Measurements from ENCODE around the gene DNAI1. TPM values are rescaled to one million over a fixed set of nuclear protein-coding genes. Genes with fewer than 3 reads are reported as not detected.

DNAI1 gene
- total RNA-seq, 2 donors from 2014 or later: 2.5 to 4.1 TPM

GRCh38 chr9:34484678-34485077 lies 26.1 kb downstream of the DNAI1 start:
- Histone ChIP-seq H3K4me1 (ENCODE audit: control insufficient read depth, insufficient read depth, low read length) (no peaks in the 10 kb centered on the region), H3K9me3 (ENCODE audit: control insufficient read depth, low read length) (no peaks in the 10 kb centered on the region), H3K4me3 (ENCODE audit: low read length) (no peak overlapping the region), H3K9ac (ENCODE audit: extremely low read depth, low read length, poor library complexity, severe bottlenecking) (no peak overlapping the region), H3K27me3 (ENCODE audit: control insufficient read depth, insufficient read depth, low read length, poor library complexity, severe bottlenecking) (peaks cover 27% of the 10 kb centered on the region), H3K27ac (ENCODE audit: low read depth, low read length) (no peak overlapping the region), H3K36me3 (ENCODE audit: control insufficient read depth, insufficient read depth, low read length) (no peaks in the 10 kb centered on the region)
- Mint-ChIP-seq H3K27me3 (ENCODE audit: insufficient read depth) (peaks cover 30% of the 10 kb centered on the region), H3K9me3 (no peaks in the 10 kb centered on the region), H3K4me3 (no peak overlapping the region), H3K4me1 (no peaks in the 10 kb centered on the region), H3K27ac (no peak overlapping the region), H3K36me3 (ENCODE audit: low read depth) (no peaks in the 10 kb centered on the region)
- no peak for TF ChIP-seq CTCF (conservative IDR thresholded peaks at IDR 0.05)
- no peak for DNase-seq

GRCh38 chr9:34485822-34486221 lies 27.2 kb downstream of the DNAI1 start:
- Mint-ChIP-seq H3K4me1 (no peaks in the 10 kb centered on the region), H3K36me3 (ENCODE audit: low read depth) (no peaks in the 10 kb centered on the region), H3K9me3 (no peaks in the 10 kb centered on the region), H3K27ac (no peak overlapping the region), H3K27me3 (ENCODE audit: insufficient read depth) (peaks cover 38% of the 10 kb centered on the region), H3K4me3 (no peak overlapping the region)
- WGBS, 2 experiments (ENCODE audit: insufficient coverage in 1 of 2, insufficient read length in 1 of 2): 62 to 88% methylated on average over 3 to 6 of the region's 6 CpGs
- no peak for DNase-seq
- Histone ChIP-seq H3K27ac (ENCODE audit: low read depth, low read length) (no peak overlapping the region), H3K9me3 (ENCODE audit: control insufficient read depth, low read length) (no peaks in the 10 kb centered on the region), H3K9ac (ENCODE audit: extremely low read depth, low read length, poor library complexity, severe bottlenecking) (no peak overlapping the region), H3K4me3 (ENCODE audit: low read length) (no peak overlapping the region), H3K4me1 (ENCODE audit: control insufficient read depth, insufficient read depth, low read length) (no peaks in the 10 kb centered on the region), H3K36me3 (ENCODE audit: control insufficient read depth, insufficient read depth, low read length) (no peaks in the 10 kb centered on the region), H3K27me3 (ENCODE audit: control insufficient read depth, insufficient read depth, low read length, poor library complexity, severe bottlenecking) (peaks cover 32% of the 10 kb centered on the region)
- no peak for TF ChIP-seq CTCF (conservative IDR thresholded peaks at IDR 0.05)

- Mint-ChIP-seq H3K36me3 (ENCODE audit: low read depth) (no peaks in the 10 kb centered on the region), H3K27me3 (ENCODE audit: insufficient read depth) (peaks cover 44% of the 10 kb centered on the region), H3K4me3 (no peak overlapping the region), H3K9me3 (no peaks in the 10 kb centered on the region), H3K27ac (no peak overlapping the region), H3K4me1 (no peaks in the 10 kb centered on the region)
- Histone ChIP-seq H3K27me3 (ENCODE audit: control insufficient read depth, insufficient read depth, low read length, poor library complexity, severe bottlenecking) (peaks cover 32% of the 10 kb centered on the region), H3K4me3 (ENCODE audit: low read length) (no peak overlapping the region), H3K27ac (ENCODE audit: low read depth, low read length) (no peak overlapping the region), H3K9ac (ENCODE audit: extremely low read depth, low read length, poor library complexity, severe bottlenecking) (no peak overlapping the region), H3K4me1 (ENCODE audit: control insufficient read depth, insufficient read depth, low read length) (no peaks in the 10 kb centered on the region), H3K9me3 (ENCODE audit: control insufficient read depth, low read length) (no peaks in the 10 kb centered on the region), H3K36me3 (ENCODE audit: control insufficient read depth, insufficient read depth, low read length) (no peaks in the 10 kb centered on the region)
- DNase-seq: no peak
- WGBS, 2 experiments (ENCODE audit: insufficient coverage in 1 of 2, insufficient read length in 1 of 2): 86 to 91% methylated on average over 1 to 3 of the region's 3 CpGs
- TF ChIP-seq CTCF (conservative IDR thresholded peaks at IDR 0.05): no peak
These were observed 28.0 kb downstream of the DNAI1 start for GRCh38 chr9:34486572-34486971.

All from endodermal cell (in vitro differentiated cells).